ENCODE results near the gene TRABD2A.

Gene TRABD2A

DNA sequence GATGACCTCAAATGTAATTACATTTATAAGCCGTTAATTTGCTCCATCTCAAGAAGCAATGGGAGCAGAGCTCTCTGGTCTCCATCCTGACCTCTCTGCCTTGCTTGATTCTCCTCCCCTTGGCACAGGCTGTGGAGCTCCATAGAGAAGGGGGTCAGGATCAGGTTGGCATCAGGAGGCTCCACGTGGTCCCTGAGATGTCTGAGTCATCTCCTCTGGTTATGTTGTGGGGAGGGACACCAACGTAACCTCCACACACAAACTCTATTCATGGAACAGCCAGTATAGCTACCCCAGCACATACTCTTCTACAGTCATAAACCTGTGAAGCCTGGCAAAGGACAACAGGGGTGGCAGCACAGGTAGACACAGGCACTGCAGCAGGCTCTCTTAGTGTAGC lies 29.0 kb downstream of the TRABD2A start:
- no peaks in the 10 kb centered on the region for H3K79me2 ChIP-seq (ENCODE audit: insufficient read depth, low read length)
- no peaks in the 10 kb centered on the region for H3K27me3 ChIP-seq (ENCODE audit: low read length)
- H2AFZ ChIP-seq (ENCODE audit: low read depth, low read length, severe bottlenecking) = no peak overlapping the region
- H3F3A ChIP-seq (ENCODE audit: insufficient read depth) = no peaks in the 10 kb centered on the region
- no peak overlapping the region for H3K27ac ChIP-seq (ENCODE audit: low read depth, low read length)
- H3K36me3 ChIP-seq (ENCODE audit: low read length) = no peaks in the 10 kb centered on the region
- no peak for TF ChIP-seq CTCF (IDR thresholded peaks at IDR 0.05; ENCODE audit: insufficient read depth, low read length, poor library complexity, severe bottlenecking)
- no peak for TF ChIP-seq EZH2phosphoT487 (conservative IDR thresholded peaks at IDR 0.05; ENCODE audit: low read length)
- no peak overlapping the region for H3K9ac ChIP-seq (ENCODE audit: low read length)
- H3K4me3 ChIP-seq (ENCODE audit: insufficient read depth, low read length, poor library complexity, severe bottlenecking) = no peak overlapping the region
- H3K9me2 ChIP-seq (replicated peaks; ENCODE audit: insufficient read depth, low read length) = no peaks in the 10 kb centered on the region
- no peaks in the 10 kb centered on the region for H4K20me1 ChIP-seq (ENCODE audit: low read depth, low read length)
- H3K4me2 ChIP-seq (ENCODE audit: low read depth, low read length, poor library complexity, severe bottlenecking) = no peak overlapping the region
- H3K9me3 ChIP-seq (ENCODE audit: insufficient read depth, low read length) = no peaks in the 10 kb centered on the region; the same call in 1 of the 2 replicates

DNA sequence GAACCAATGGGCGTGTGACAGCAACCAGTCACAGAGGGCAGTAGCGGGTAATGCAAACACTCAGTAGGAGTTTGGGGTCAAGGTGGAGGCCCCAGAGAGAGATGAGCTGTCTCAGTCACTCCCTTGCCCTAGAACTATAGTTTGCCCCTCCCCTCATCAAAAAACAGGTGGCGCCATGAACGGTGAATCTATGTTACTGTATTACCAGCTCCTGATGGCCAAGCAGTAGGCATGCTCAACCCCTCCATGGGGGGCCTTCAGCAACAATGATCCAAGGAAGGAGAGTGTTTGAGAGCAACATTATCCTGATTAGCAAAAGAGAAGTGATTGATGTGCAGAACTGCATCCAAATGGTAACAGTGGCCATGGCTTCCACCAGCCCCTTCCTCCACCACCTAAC lies 30.4 kb downstream of the TRABD2A start:
- Histone ChIP-seq H3K36me3 (ENCODE audit: low read length) (no peaks in the 10 kb centered on the region), H3K9me3 (ENCODE audit: insufficient read depth, low read length) (no peaks in the 10 kb centered on the region; the same call in 1 of the 2 replicates), H3K4me3 (ENCODE audit: insufficient read depth, low read length, poor library complexity, severe bottlenecking) (no peak overlapping the region), H3K79me2 (ENCODE audit: insufficient read depth, low read length) (no peaks in the 10 kb centered on the region), H4K20me1 (ENCODE audit: low read depth, low read length) (no peaks in the 10 kb centered on the region), H3K27me3 (ENCODE audit: low read length) (no peaks in the 10 kb centered on the region), H3F3A (ENCODE audit: insufficient read depth) (no peaks in the 10 kb centered on the region), H3K9me2 (replicated peaks; ENCODE audit: insufficient read depth, low read length) (no peaks in the 10 kb centered on the region), H2AFZ (ENCODE audit: low read depth, low read length, severe bottlenecking) (no peak overlapping the region), H3K27ac (ENCODE audit: low read depth, low read length) (no peak overlapping the region), H3K4me2 (ENCODE audit: low read depth, low read length, poor library complexity, severe bottlenecking) (no peak overlapping the region), H3K9ac (ENCODE audit: low read length) (no peak overlapping the region)
- TF ChIP-seq EZH2phosphoT487 (conservative IDR thresholded peaks at IDR 0.05; ENCODE audit: low read length) (no peak), CTCF (IDR thresholded peaks at IDR 0.05; ENCODE audit: insufficient read depth, low read length, poor library complexity, severe bottlenecking) (no peak)

DNA sequence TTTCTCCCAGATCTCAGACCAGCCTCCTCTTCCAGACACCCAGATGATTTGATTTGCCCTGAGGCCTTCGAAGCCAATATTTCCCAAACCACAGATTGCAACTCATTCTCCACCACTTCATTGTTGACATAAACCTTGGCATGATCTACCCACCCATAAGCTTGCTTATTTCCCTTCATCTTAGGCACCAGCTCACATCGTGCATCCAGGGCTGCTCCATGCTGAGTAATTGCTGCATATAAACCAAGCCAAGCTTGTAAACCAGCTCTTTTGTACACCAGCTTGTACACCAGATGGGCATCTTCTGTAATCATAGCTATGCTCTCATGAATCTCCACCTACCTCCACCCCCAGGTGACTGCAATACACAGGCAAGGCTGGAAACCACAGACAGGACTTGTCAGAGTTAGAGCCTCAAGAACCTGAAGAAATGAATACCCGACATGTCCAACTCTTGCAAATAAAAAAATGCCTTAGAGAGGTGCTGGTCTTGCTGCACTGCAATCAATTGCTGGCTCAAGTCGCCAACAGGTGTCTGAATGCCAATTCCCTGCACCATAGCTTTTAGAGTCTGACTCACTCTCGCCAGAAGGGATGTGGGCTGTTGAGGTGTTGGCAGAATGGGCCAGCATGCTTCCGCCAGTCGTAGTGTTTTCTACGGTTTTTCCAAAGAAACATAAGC lies 31.5 kb downstream of the TRABD2A start:
- no peaks in the 10 kb centered on the region; the same call in 1 of the 2 replicates for H3K9me3 ChIP-seq (ENCODE audit: insufficient read depth, low read length)
- no peak for TF ChIP-seq EZH2phosphoT487 (conservative IDR thresholded peaks at IDR 0.05; ENCODE audit: low read length)
- no peak for TF ChIP-seq CTCF (IDR thresholded peaks at IDR 0.05; ENCODE audit: insufficient read depth, low read length, poor library complexity, severe bottlenecking)
- no peak overlapping the region for H3K4me3 ChIP-seq (ENCODE audit: insufficient read depth, low read length, poor library complexity, severe bottlenecking)
- no peaks in the 10 kb centered on the region for H3F3A ChIP-seq (ENCODE audit: insufficient read depth)
- no peak overlapping the region for H2AFZ ChIP-seq (ENCODE audit: low read depth, low read length, severe bottlenecking)
- no peak overlapping the region for H3K27ac ChIP-seq (ENCODE audit: low read depth, low read length)
- no peak overlapping the region for H3K9ac ChIP-seq (ENCODE audit: low read length)
- H3K36me3 ChIP-seq (ENCODE audit: low read length) = no peaks in the 10 kb centered on the region
- H3K4me2 ChIP-seq (ENCODE audit: low read depth, low read length, poor library complexity, severe bottlenecking) = no peak overlapping the region
- no peaks in the 10 kb centered on the region for H3K79me2 ChIP-seq (ENCODE audit: insufficient read depth, low read length)
- no peaks in the 10 kb centered on the region for H4K20me1 ChIP-seq (ENCODE audit: low read depth, low read length)
- H3K9me2 ChIP-seq (replicated peaks; ENCODE audit: insufficient read depth, low read length) = no peaks in the 10 kb centered on the region
- no peaks in the 10 kb centered on the region for H3K27me3 ChIP-seq (ENCODE audit: low read length)
